NCI-H460 (cell line): Measurements from ENCODE around the gene DZIP1. TPM values are rescaled to one million over a fixed set of nuclear protein-coding genes. Genes with fewer than 3 reads are reported as not detected.
A peak's percentile ranks its signal among the peaks of the same experiment; 100 is the strongest.
"Not testable (repeated sequence)": the region's sequence is repeated elsewhere in the genome, so short reads cannot be mapped to it uniquely, and the experiment has no call there.

Experiments
- DNase-seq: peaks from one replicate; pipeline ENCODE4 v3.0.0-alpha.2; 2016; ENCODE audit warnings: low read depth; ENCODE audit errors: extremely low read depth
- polyA plus RNA-seq: library from polyadenylated mRNA; depleted of rRNA; stranded (reverse); fragments of >200 nt; gene quantifications from 2 replicates; pipeline ENCODE4 v1.2.3, GENCODE V29; 2014; cell fraction: nucleus; rRNA removed
- total RNA-seq: library from RNA; depleted of rRNA; stranded (reverse); fragments of >200 nt; shearing (Covaris generic); gene quantifications from 2 replicates; pipeline ENCODE4 v1.2.3, GENCODE V29; 2014; rRNA removed

Gene DZIP1, protein sequence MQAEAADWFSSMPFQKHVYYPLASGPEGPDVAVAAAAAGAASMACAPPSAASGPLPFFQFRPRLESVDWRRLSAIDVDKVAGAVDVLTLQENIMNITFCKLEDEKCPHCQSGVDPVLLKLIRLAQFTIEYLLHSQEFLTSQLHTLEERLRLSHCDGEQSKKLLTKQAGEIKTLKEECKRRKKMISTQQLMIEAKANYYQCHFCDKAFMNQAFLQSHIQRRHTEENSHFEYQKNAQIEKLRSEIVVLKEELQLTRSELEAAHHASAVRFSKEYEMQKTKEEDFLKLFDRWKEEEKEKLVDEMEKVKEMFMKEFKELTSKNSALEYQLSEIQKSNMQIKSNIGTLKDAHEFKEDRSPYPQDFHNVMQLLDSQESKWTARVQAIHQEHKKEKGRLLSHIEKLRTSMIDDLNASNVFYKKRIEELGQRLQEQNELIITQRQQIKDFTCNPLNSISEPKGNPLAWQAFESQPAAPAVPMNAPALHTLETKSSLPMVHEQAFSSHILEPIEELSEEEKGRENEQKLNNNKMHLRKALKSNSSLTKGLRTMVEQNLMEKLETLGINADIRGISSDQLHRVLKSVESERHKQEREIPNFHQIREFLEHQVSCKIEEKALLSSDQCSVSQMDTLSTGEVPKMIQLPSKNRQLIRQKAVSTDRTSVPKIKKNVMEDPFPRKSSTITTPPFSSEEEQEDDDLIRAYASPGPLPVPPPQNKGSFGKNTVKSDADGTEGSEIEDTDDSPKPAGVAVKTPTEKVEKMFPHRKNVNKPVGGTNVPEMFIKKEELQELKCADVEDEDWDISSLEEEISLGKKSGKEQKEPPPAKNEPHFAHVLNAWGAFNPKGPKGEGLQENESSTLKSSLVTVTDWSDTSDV
- total RNA-seq, result 0.87 and 1.3 TPM in 2 replicates
- polyA plus RNA-seq, result 0.67 and 1.9 TPM in 2 replicates

DNA sequence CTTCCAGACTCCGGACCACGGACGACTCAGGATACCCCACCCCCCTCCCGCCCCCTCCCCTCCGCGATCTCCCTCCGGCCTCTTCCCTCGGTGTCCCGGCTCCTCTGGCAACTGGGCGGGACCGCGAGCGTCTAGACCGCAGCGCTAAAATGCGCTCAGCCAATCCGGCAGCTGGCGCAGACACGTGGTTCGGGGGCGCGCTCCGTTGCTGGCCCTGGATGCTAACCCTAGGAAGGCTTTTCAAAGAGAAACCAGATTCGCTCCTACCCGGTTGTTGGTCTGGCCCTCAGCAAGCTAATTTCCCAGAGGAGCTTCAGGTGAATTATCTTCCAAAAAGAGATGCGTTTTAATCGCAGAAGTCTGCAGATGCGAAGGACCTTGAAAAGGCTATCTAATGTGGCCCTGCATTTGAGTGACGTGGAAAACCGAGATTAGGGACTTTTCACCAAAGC, at the start of gene DZIP1:
Gene DZIP1, minus strand, starts transcription at position 106 of the 452 bp plus-strand sequence. CDS start 2,677 bp downstream, outside the sequence.
- peak; percentile 19 for DNase-seq

DNA sequence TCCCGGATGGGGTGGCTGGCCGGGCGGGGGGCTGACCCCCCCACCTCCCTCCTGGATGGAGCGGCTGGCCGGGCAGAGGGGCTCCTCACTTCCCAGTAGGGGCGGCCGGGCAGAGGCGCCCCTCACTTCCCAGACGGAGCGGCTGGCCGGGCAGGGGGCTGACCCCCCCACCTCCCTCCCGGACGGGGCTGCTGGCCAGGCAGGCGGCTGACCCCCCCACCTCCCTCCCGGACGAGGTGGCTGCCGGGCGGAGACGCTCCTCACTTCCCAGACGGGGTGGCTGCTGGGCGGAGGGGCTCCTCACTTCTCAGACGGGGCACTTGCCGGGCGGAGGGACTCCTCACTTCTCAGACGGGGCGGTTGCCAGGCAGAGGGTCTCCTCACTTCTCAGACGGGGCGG, 46.5 kb upstream of the DZIP1 start:
- not testable (repeated sequence) for DNase-seq

DNA sequence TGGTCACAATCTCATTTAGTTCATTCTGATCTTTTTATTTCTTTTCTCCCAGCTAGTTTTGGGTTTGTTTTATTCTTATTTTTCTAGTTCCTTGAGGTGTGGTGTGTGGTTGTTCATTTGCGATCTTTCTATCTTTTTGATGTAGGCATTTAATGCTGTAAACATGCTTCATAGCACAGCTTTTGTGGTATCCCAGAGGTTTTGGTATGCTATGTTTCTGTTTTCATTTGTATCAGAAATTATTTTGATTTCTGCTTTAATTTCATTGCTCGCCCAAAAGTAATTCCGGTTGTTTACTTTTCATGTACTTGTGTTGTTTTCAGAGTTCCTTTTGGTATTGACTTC, 45.0 kb upstream of the DZIP1 start:
- DNase-seq, result no peak

DNA sequence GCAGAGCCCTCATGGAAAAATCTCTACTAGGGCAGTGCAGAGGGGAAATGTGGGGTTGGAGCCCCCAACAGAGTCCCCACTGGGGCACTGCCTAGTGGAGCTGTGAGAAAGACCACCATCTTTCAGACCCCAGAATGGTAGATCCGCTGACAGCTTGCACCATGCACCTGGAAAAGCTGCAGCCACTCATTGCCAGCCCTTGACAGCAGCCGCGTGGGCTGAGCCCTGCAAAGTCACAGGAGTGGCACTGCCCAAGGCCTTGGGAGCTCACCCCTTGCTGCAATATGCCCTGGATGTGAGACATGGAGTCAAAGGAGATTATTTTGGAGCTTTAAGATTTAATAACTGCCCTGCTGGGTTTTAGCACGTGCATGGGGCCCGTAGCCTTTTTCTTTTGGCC, 40.5 kb upstream of the DZIP1 start:
- DNase-seq, result not testable (repeated sequence)

DNA sequence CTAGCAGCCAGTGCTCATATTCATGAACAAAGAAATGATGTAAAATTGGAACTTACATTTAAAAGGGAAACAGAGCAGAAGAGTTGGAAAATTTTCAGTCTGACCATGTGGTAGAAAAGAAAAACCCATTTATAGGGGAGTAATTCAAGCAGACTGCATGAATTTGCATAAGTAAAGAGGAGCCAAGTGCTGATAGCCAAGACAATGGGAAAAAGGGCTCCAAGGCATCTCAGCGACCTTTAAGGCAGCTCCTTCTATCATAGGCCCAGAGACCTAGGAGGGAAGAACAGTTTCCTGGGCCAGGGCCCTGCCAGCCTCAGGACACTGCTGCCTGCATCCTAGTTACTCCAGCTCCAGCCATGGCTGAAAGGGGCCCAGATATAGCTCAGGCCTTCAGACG, 39.9 kb upstream of the DZIP1 start:
- no peak for DNase-seq

DNA sequence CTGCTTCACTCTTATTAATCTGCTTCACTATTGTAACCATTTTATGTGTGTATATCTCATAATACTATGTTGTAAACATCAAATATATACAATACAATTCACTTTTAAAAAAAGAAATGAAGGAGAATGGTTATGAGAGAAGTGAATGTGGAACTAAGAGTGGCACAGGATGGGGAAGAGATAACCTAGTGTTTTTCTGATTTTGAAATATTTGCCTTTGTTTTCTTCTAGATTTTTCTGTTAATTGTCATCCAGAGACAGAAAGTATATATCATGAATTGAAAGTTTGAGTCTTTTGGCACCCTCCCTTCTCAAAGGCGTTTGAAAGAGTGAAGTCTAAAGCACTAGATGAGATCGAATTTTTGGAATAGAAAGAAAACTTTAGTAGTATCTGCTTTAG, 35.2 kb upstream of the DZIP1 start:
- DNase-seq, result no peak

DNA sequence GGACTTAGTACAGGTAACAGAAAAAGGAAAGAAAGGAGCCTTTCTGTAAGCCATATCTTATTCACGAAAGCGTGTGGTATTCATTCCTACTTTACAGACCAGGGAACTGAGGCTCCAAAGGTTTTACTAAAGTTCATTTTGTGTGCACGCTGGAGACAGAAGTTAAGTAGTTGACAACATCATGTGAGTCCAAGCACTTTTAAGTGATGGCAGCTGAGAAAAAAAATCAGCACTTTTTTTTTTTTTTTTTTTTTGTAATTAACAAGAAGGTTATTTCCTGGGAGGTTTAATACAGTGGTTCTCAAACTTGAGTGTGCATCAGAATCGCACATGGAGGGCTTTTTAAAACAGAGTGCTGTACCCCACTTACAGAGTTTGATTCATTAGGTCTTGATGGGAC, 34.5 kb upstream of the DZIP1 start:
- no peak for DNase-seq

DNA sequence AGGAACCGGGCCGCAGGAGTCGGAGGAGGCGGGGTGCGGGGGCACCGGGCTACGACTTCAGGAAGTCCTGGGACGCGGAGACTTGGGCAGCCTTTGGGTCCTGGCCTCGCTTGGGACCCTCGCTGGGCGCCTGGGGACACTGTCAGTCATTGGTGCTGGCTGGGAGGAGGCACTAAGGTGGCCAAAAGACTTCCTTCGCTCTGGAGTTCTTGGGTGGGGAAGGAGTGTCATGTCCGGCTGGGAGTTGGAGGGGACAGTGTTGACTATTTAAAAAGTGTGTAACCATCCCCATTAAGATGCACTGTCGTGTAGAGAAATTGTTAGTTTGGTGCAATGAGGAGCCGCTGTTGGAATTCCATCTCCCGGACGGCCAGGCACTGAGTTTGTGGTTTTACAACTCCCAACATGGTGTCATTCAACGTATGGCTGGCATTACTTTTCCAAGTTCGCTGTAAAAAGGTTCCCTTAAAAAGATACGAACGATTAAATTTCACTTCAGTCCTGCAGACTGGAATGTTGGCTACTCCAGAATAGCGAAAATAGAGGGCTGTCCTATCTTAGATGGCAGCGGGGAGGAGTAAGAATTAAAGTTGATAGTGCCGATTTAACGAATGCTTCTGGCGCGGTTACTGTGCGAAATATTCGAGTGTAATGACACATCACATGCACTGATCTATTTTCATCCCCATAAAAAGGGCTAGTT, 33.2 kb upstream of the DZIP1 start:
- DNase-seq, result peak; percentile 3

DNA sequence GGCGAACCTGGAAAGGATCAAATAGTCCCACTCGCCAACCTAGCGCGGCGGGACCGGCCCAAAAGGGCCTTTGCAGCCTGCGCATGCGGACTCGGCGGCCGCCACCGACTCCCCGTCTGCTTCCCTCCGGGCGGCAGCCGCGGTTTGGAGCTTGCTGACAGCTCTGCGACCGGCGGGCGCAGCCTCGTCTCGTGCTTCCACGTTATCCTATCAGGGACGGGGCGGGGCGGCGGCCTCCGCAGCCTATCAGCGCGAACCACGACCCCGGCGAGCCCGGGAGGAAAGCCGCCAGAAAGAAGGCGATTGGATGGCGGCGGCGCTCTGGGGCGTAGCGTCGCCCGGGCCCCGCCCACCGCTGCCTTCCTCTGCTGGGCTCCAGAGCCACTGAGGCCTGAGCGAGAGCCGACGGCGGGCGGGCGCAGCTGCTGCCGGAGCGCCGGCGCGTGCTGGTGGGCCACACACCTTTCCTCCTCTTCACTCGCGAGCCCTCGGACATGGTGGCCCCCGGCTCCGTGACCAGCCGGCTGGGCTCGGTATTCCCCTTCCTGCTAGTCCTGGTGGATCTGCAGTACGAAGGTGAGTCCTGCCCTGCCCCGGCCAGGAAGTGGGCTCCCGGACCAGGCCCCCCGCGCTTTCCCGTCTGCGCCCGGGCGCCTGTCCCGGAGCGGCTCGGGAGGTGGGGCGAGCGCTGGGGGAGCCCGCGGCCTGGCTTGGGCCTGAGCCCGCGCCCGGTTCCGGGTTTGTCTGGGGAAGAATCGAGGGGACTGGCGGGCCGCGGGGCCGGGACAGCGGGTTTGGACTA, 32.5 kb upstream of the DZIP1 start, which contains the start of gene DNAJC3:
Gene DNAJC3, plus strand, starts transcription at position 378 of the 802 bp plus-strand sequence. Its CDS starts 117 bp downstream, at position 495.
- peak; percentile 91 for DNase-seq

DNA sequence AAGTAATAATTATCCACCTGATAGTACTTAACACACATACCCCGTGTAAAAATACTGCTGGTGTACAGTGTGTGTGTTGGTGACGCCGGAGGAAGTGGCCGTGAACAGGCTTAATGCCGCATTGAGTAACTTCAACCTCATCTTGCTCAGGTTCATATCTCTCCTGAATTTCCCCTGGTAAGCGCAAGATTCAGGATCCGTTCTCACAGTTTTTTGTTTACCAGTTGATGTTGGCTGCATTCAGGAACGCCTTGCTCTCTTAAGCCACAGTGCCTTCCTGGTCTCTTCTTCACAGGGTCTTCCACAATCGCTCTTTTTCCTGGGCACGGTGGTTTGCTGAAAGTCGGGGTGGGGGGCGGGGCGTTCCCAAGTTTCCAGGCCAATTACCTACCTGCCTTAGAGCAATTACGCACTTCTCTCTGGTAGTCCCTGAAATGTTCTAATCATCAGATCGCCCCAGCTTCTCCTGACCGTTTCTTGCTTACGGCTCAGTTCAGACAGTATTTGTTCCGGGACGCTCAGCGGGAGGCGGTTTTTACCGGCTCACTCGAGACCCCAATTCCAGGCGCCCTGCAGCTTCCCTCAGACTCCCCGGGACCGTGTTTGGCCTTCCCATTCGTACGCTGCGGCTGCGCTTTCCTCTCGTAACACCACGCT, 31.7 kb upstream of the DZIP1 start:
- peak; percentile 5 for DNase-seq

DNA sequence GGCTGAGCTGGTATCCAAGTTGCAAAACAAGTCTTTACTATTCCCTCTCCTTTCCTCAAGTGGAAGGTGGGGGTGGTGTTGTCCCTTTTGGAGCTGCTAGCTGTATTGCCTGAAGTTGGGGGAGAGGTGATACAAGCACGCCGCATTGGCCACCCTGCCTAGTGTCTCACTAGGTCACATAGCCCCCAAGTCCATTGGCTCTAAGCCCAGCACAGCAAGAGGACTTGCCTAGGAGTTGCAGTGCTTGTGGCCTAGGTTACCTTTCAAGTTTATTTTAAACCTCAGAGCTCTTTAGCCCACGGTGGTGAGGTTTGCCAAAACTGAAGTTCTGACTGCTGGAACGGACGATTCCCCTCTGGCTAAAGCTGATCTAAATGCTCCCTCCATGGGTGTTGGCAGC, 27.1 kb upstream of the DZIP1 start:
- DNase-seq, result no peak

DNA sequence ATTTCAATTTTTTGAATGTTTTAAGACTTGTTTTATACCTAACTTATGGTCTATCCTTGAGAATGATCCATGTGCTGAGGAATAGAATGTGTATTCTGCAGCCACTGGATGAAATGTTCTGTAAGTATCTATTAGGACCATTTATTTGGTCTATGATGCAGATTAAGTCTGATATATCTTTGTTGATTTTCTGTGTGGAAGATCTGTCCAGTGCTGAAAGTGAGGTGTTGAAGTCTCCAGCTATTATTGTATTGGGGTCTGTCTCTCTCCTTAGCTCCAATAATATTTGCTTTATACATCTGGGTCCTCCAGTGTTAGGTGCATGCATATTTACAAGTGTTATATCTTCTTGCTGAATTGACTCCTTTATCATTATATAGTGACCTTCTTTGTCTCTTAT, 22.7 kb upstream of the DZIP1 start:
- not testable (repeated sequence) for DNase-seq

DNA sequence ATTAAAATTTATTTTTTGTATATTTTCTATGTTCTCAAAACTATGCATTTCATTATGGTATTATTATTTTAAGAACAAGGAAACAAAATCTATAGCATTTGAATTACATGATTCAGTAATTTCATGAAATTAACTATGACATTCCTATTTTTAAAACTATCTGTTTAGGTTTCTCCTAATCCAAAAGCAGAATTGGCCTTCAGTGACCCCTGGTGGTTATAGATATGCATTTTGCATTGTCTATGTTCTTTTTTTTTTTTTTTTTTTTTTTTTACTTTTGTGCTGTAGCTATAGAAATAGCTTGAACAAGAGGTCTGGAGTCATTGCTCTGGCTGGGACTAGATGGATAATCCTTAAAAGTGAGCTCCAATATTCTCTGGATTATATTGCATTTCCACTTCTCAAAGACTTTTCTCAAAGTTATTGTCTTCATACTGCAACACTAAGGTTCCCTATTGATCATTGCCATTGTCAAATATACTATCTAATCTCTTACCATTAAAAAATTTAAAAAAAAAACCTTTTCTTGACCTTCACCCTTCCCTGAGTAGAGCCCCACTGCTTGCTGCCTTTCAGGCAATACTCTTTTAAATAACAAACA, 16.6 kb upstream of the DZIP1 start:
- DNase-seq, result no peak

DNA sequence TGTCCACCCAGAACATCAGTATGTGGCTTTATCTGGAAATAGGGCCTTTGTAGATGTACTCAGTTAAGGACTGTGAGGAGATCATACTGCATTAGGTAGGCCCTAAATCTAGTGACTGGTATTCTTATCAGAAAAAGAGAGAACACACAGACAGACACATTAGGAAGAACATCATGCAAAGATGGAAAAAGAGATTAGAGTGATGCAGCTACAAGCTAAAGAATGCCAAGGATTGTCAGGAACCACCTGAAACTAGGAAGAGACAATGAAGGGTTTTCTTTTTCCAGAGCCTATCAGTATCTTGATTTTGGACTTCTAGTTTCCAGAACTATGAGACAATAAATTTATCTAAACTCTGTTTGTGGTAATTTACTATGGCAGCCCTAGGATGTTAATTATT, 15.0 kb upstream of the DZIP1 start:
- DNase-seq, result no peak

DNA sequence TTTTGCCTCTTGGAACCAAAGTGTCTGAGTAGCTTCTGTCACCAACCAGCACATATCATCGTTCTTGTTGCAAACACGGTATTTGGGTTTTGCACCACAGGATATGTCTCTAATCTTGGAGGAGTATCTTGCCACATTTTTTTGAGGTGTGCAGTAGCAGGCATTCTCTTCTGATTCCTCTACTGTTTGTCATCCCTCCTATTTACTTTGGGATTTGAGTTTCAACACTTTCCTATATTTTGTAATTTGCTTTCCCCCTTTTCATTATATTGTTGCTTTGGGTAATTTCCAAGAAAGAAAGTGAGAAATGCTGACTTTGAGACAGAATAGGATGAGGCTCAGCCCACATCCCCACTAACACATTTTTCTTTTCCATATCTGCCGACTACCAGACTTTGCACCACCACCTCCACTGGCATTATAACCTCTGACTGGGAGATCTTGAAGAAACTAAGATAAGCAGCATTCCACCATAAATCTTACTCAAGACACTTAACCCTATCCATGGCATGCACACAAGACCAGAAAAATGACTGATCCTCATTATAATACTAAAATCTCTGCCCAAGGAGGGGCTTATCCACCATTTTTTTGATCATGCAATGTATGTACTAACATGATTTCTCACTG, 12.0 kb upstream of the DZIP1 start:
- DNase-seq, result no peak

DNA sequence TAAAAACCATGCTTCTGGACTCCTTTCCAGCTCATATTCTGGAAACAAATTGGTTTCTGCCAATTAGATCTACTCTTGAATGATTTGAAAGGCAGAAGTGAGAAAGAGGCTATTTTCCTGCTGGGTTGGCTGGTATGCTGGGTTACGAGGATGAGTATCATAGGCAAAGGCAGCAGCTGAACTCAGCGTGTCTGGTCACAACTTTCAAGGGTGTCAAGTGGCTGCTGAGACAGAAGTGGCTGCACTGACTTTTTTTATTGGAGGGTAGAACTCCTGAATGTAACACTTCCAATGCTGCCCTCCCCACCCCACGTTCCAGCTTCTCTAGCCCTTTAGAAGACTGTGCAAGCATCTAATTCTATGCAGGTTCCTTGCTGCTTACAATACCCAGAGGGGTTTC, 8.3 kb upstream of the DZIP1 start:
- DNase-seq, result no peak

DNA sequence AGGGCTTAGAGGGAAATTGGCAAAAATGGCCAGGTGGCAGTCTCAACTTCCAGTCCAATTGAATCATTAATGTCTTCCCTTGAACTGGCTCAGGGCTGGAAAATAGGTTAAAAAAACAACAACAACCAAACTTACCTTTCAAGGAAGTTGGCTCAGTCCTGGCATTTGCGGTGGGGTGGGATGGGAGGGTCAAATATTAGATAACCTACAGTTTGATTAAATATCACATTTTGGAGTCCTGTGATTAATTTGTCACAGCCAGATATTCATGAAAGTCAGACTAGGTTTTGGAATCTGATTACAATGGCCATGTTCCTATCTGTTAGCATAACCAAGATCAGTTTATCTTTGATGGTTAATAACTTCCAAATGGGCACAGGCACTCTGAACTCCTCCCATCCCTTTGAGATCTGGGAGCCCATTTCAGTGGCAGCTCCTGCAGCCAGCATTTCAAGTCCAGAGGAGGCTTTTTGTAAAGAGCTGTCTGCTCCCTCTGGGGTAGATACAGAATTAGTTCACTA, 7.8 kb upstream of the DZIP1 start:
- DNase-seq, result no peak

DNA sequence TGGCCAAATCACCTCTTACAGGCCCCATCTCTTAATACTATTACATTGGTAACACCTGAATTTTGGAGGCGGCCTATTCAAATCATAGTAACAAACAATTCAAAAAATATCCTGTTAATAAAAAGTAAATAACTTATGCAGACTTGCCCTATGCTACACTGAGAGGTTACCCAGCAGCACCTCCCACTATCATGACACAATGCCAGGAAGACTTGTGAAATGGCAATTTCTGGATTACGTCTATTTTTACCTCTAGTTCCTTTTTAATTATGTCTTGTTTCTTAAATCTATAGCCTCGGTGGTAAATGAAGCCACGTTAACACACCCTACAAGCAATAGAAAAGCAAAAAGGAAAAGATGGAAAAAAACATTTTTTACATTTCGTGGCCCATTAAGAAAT, 6.2 kb upstream of the DZIP1 start:
- no peak for DNase-seq
